Spleen (tissue), 7 donors: Measurements from ENCODE around the gene PPM1B.

ENCODE experiments used
- POLR2A ChIP-seq, 3 donors: fragments of 450-650 bp; IDR thresholded peaks; one replicate each; pipeline ENCODE4 v1.5.1; 2017; ENCODE audit warnings: antibody characterized with exemption in 3 of 3, mild to moderate bottlenecking in 1 of 3
- POLR2AphosphoS5 ChIP-seq, 3 donors: sonication (generic); formaldehyde crosslinking; IDR thresholded peaks; one replicate each; pipeline ENCODE4 v1.5.1; 2017; ENCODE audit warnings: antibody characterized with exemption in 3 of 3
- TF ChIP-seq, protein P1 (sequence below), 11 experiments: fragments of 200-600 bp in 7 of 11; fragments of 450-650 bp in 4 of 11; sonication (generic) in 4 of 11; IDR thresholded peaks in 8 of 11; conservative IDR thresholded peaks in 3 of 11; 1 replicate in 7 of 11; 2 replicates in 4 of 11; pipeline versions ENCODE4 v1.4.0 to v1.8.0; 2016 to 2021; ENCODE audit warnings: antibody characterized with exemption in 11 of 11, inconsistent platforms in 4 of 11, mild to moderate bottlenecking in 1 of 11
- donor health status: DM: no; HTN: no; CAD: no; lungs with moderate emphysema.
- donor health status: DM: no; HTN: no; CAD: no.
- donor health status: DM: no; HTN: no; CAD: no.

DNA sequence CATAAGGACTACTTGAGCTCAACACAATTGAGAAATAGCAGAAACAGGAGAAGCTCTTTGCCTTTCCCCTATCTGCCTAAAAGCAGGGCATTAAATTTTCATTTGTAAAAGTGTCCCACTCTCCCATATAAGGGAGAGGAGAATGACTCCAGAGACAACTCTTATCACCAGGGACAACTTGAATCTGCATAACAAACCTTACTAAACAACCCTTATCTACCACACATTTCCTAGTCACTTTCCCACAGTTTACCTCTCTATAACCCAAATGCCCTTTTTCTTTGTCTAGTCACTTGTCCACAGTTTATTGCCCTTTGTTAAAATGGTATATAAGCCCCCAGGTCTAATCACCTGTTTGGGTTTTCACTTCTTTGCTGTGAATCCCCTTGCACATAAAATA, 37.5 kb upstream of the PPM1B start:
- TF ChIP-seq, protein P1, sequence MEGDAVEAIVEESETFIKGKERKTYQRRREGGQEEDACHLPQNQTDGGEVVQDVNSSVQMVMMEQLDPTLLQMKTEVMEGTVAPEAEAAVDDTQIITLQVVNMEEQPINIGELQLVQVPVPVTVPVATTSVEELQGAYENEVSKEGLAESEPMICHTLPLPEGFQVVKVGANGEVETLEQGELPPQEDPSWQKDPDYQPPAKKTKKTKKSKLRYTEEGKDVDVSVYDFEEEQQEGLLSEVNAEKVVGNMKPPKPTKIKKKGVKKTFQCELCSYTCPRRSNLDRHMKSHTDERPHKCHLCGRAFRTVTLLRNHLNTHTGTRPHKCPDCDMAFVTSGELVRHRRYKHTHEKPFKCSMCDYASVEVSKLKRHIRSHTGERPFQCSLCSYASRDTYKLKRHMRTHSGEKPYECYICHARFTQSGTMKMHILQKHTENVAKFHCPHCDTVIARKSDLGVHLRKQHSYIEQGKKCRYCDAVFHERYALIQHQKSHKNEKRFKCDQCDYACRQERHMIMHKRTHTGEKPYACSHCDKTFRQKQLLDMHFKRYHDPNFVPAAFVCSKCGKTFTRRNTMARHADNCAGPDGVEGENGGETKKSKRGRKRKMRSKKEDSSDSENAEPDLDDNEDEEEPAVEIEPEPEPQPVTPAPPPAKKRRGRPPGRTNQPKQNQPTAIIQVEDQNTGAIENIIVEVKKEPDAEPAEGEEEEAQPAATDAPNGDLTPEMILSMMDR (IDR thresholded peaks at IDR 0.05 in 8 of 11, conservative IDR thresholded peaks at IDR 0.05 in 3 of 11) = no peak
- no peak for TF ChIP-seq POLR2A (IDR thresholded peaks at IDR 0.05)
- no peak for TF ChIP-seq POLR2AphosphoS5 (IDR thresholded peaks at IDR 0.05)
